Myocyte (in vitro differentiated cells): Measurements from ENCODE around the gene RAE1. TPM values are rescaled to one million over a fixed set of nuclear protein-coding genes. Genes with fewer than 3 reads are reported as not detected.
A peak's percentile ranks its signal among the peaks of the same experiment; 100 is the strongest.

Source experiments
- DNase-seq: peaks from one replicate; pipeline ENCODE4 v3.0.0-alpha.2; 2012; ENCODE audit warnings: low read depth
- polyA plus RNA-seq: library from polyadenylated mRNA; unstranded; fragments of >200 nt; gene quantifications from one replicate; pipeline ENCODE4 v1.2.1, GENCODE V29; 2012; ENCODE audit warnings: missing spikeins
- total RNA-seq: library from RNA; depleted of rRNA; stranded (reverse); fragments of >200 nt; gene quantifications from 2 replicates; pipeline ENCODE4 v1.2.3, GENCODE V29; 2014

The RAE1 gene
- total RNA-seq: 22.1 and 28.2 TPM in 2 replicates
- polyA plus RNA-seq: 28.0 TPM

- DNase-seq: peak; percentile 94
Observed at GRCh38 chr20:57351042-57351783, at the start of gene RAE1. Gene RAE1 (plus strand): TSS chr20:57351255. CDS start chr20:57354039, 2,784 bp downstream.

GRCh38 chr20:57306747-57307146, 44.3 kb upstream of the RAE1 start:
- DNase-seq: no peak

- no peak for DNase-seq
Observed at GRCh38 chr20:57308451-57309271, 42.4 kb upstream of the RAE1 start.

- no peak for DNase-seq
Observed at GRCh38 chr20:57309544-57310115, 41.4 kb upstream of the RAE1 start.

GRCh38 chr20:57310821-57311514, 40.1 kb upstream of the RAE1 start:
- DNase-seq: no peak

GRCh38 chr20:57312138-57312537, 38.9 kb upstream of the RAE1 start:
- DNase-seq: no peak

GRCh38 chr20:57313230-57313629, 37.8 kb upstream of the RAE1 start:
- no peak for DNase-seq

- no peak for DNase-seq
Observed at GRCh38 chr20:57313951-57314350, 37.1 kb upstream of the RAE1 start.

- no peak for DNase-seq
Observed at GRCh38 chr20:57315083-57315975, 35.7 kb upstream of the RAE1 start.

GRCh38 chr20:57315976-57316480, 35.0 kb upstream of the RAE1 start:
- DNase-seq: no peak

- DNase-seq: no peak
Observed at GRCh38 chr20:57316795-57317201, 34.3 kb upstream of the RAE1 start.

- no peak for DNase-seq
Observed at GRCh38 chr20:57317316-57317788, 33.7 kb upstream of the RAE1 start.

- no peak for DNase-seq
Observed at GRCh38 chr20:57317789-57318371, 33.2 kb upstream of the RAE1 start.

GRCh38 chr20:57319584-57319983, 31.5 kb upstream of the RAE1 start:
- DNase-seq: no peak

GRCh38 chr20:57320358-57320757, 30.7 kb upstream of the RAE1 start:
- no peak for DNase-seq

GRCh38 chr20:57321142-57321541, 29.9 kb upstream of the RAE1 start:
- DNase-seq: no peak

GRCh38 chr20:57322476-57322875, 28.6 kb upstream of the RAE1 start:
- DNase-seq: no peak

GRCh38 chr20:57323034-57323433, 28.0 kb upstream of the RAE1 start:
- peak; percentile 29 for DNase-seq

- no peak for DNase-seq
Observed at GRCh38 chr20:57325632-57326356, 25.3 kb upstream of the RAE1 start.
